Psoas muscle (tissue), 8 donors: ENCODE results near the gene ZNF366. TPM values are rescaled to one million over a fixed set of nuclear protein-coding genes. Genes with fewer than 3 reads are reported as not detected.
"Not testable (repeated sequence)": the region's sequence is repeated elsewhere in the genome, so short reads cannot be mapped to it uniquely, and the experiment has no call there.

ENCODE experiments used
- ATAC-seq, 4 donors: fragments of 200-7000 bp; cut with Tn5 transposase; one replicate each; pipeline ENCODE4 v1.9.1; 2020; ENCODE audit warnings: moderate library complexity in 3 of 4, mild to moderate bottlenecking in 2 of 4
- DNase-seq, 2 donors: peaks; one replicate each; pipeline ENCODE4 v3.0.0-alpha.2; 2020
- H3K27ac ChIP-seq: fragments of 200-600 bp; one replicate; pipeline ENCODE4 v1.8.0; 2022
- H3K27me3 ChIP-seq, 3 donors: fragments of 200-600 bp in 1 of 3; one replicate each; pipeline versions ENCODE4 v1.6.1 to v1.8.0; 2013 to 2022; ENCODE audit warnings: low read length in 2 of 3, mild to moderate bottlenecking in 2 of 3, moderate library complexity in 1 of 3; ENCODE audit not compliant: insufficient read depth in 3 of 3
- H3K36me3 ChIP-seq, 2 donors: fragments of 200-600 bp in 1 of 2; one replicate each; pipeline versions ENCODE4 v1.6.1 to v1.8.0; 2013 to 2022; ENCODE audit warnings: low read depth in 1 of 2, mild to moderate bottlenecking in 1 of 2, moderate library complexity in 1 of 2; ENCODE audit not compliant: insufficient read depth in 1 of 2
- H3K4me1 ChIP-seq: fragments of 200-600 bp; one replicate; pipeline ENCODE4 v1.8.0; 2022
- H3K4me3 ChIP-seq: fragments of 200-600 bp; one replicate; pipeline ENCODE4 v1.8.0; 2022; ENCODE audit warnings: mild to moderate bottlenecking
- H3K9me3 ChIP-seq: fragments of 200-600 bp; one replicate; pipeline ENCODE4 v1.8.0; 2022
- WGBS, 3 donors: extraction: QIAGEN DNeasy Blood & Tissue Kit; methylation state at CpG; one replicate each; pipeline versions ENCODE4 v1.1.6 to v1.1.7; 2013; 5-methylcytosine and 5-hydroxymethylcytosine counted together
- intact Hi-C, 2 donors: fragments of 100-400 bp; cut with DNase I; formaldehyde crosslinking; loops; one replicate each; pipeline versions ENCODE4 v1.11.0 to v1.14.2; 2022
- polyA plus RNA-seq, 3 donors: library from polyadenylated mRNA; stranded (reverse); fragments of 200-250 nt; gene quantifications; one replicate each; pipeline ENCODE4 v1.2.3, GENCODE V29; 2013
- total RNA-seq, 4 donors: library from RNA; stranded (reverse); fragmentation: NEBNext Ultra II Directional in 2 of 4; extraction: Animal tissue kit (Norgen Biotek cat#: 25700) in 2 of 4; gene quantifications; one replicate each; pipeline versions ENCODE4 v1.2.1 to v1.2.4, GENCODE V29; 2021 to 2023
- TF ChIP-seq, protein P1 (sequence below): fragments of 200-600 bp; IDR thresholded peaks from one replicate; pipeline ENCODE4 v1.8.0; 2022; ENCODE audit warnings: antibody characterized with exemption
- donor health status: healthy with polysubstance abuse.
- donor health status: DM: no; HTN: no; CAD: no; lungs with moderate emphysema.
- donor health status: Bipolar disorder and iron deficiency.
- donor health status: healthy.
- donor health status: DM: yes; HTN: yes; CAD: no.
- donor health status: DM: no; HTN: no; CAD: no.
- donor health status: DM: no; HTN: no; CAD: no.
- donor health status: DM: yes; HTN: yes; CAD: no.

The ZNF366 gene
- total and polyA plus RNA-seq, 7 donors, result 1.2 to 6.6 (median 3.4) TPM

DNA sequence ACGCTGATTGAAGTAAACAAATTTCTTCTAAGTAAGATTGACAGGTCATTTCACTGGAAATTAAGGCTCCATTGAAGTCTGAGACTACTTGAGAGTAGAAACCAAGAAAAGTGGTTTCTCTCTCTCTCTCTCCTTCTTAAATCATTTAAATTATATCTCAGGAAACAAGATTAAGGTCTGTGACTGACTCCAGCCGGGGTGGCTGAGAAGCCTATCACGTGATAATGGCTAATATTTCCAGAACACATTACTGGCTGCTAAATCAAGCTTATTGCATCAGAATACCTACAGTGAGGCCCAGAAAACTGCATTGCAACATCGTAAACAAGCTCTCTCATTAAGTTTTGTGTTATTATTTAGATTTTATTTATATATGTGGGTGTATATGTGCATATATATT, 98.6 kb downstream of the ZNF366 start:
- ATAC-seq (peak; percentile 71 to 93 (median 84)), DNase-seq (no peak)

DNA sequence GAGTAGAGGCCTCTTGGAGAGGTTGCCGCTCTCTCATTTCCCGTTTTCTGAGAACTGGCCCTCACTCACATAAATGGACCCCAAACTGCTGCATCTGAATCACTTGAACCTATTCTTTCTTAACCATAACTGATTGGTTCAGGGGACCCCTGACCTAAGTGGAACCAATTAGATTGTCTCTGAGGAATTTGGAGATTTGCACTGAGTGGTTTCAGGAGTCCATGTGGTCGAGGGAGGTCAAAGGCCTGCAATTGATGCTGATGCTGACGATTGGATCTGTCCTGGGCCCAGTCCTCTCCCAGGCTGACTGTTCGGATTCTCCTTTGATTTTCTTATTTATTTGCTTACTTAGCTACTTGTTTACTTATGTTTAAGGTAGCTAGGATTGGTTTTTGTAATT, 99.1 kb downstream of the ZNF366 start:
- Histone ChIP-seq H3K36me3 (no peaks in the 10 kb centered on the region), H3K27me3 (no peaks in the 10 kb centered on the region), H3K27ac (peak overlapping the region; percentile 61), H3K4me3 (no peak overlapping the region), H3K4me1 (peaks cover 11% of the 10 kb centered on the region), H3K9me3 (peaks cover 6% of the 10 kb centered on the region)
- 88 to 92% (median 89%) methylated on average over 5 of the region's 5 CpGs for WGBS, 3 donors
- TF ChIP-seq, protein P1, sequence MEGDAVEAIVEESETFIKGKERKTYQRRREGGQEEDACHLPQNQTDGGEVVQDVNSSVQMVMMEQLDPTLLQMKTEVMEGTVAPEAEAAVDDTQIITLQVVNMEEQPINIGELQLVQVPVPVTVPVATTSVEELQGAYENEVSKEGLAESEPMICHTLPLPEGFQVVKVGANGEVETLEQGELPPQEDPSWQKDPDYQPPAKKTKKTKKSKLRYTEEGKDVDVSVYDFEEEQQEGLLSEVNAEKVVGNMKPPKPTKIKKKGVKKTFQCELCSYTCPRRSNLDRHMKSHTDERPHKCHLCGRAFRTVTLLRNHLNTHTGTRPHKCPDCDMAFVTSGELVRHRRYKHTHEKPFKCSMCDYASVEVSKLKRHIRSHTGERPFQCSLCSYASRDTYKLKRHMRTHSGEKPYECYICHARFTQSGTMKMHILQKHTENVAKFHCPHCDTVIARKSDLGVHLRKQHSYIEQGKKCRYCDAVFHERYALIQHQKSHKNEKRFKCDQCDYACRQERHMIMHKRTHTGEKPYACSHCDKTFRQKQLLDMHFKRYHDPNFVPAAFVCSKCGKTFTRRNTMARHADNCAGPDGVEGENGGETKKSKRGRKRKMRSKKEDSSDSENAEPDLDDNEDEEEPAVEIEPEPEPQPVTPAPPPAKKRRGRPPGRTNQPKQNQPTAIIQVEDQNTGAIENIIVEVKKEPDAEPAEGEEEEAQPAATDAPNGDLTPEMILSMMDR, result no peak
- intact Hi-C loops, result no loop called here
- ATAC-seq, result peak in 1 of 4 donors; percentile 28
- DNase-seq, result no peak

More for the DNA sequence above, 98.6 kb downstream of the ZNF366 start:
- peaks cover 11% of the 10 kb centered on the region for H3K4me1 ChIP-seq
- WGBS, 3 donors, result 29 to 38% (median 33%) methylated on average over 4 of the region's 4 CpGs
- peak overlapping the region; percentile 61 for H3K27ac ChIP-seq
- TF ChIP-seq, protein P1, result no peak
- H3K27me3 ChIP-seq, result no peaks in the 10 kb centered on the region
- no peaks in the 10 kb centered on the region for H3K36me3 ChIP-seq
- intact Hi-C loops, result no loop called here
- H3K9me3 ChIP-seq, result peaks cover 6% of the 10 kb centered on the region
- no peak overlapping the region for H3K4me3 ChIP-seq

GRCh38 chr5:72407541-72407940, 99.7 kb downstream of the ZNF366 start:
- TF ChIP-seq, protein P1, result no peak
- WGBS, 3 donors, result 91 to 98% (median 95%) methylated on average over 2 of the region's 2 CpGs
- H3K27me3 ChIP-seq, result no peaks in the 10 kb centered on the region
- no peaks in the 10 kb centered on the region for H3K36me3 ChIP-seq
- H3K9me3 ChIP-seq, result peaks cover 6% of the 10 kb centered on the region
- peak overlapping the region; percentile 61 for H3K27ac ChIP-seq
- peaks cover 15% of the 10 kb centered on the region for H3K4me1 ChIP-seq
- intact Hi-C loops, result no loop called here
- DNase-seq (no peak), ATAC-seq (peak in 1 of 4 donors; percentile 33)
- no peak overlapping the region for H3K4me3 ChIP-seq

DNA sequence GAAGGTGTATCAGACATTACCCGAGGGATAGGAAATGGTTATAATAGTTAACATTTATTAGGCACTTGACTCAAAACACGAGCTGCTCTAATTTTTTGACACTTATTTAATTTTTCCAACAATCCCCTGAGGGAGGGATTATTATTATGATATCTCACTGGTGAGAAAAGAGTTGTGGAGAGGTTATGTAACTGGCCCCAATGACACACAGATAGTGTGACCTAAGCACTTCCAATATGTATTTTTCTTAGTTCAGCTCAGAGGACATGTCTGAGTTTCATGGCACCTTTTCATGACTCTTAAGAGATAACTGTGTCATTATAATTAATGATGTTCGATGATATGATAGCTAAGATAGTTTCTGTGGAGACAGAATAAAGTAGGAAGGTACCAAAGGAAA, 100.1 kb downstream of the ZNF366 start:
- Histone ChIP-seq H3K36me3 (no peaks in the 10 kb centered on the region), H3K4me3 (no peak overlapping the region), H3K27me3 (no peaks in the 10 kb centered on the region), H3K9me3 (peaks cover 6% of the 10 kb centered on the region), H3K27ac (no peak overlapping the region), H3K4me1 (peaks cover 20% of the 10 kb centered on the region)
- DNase-seq (no peak), ATAC-seq (no peak)
- intact Hi-C loops, result no loop called here
- WGBS, 3 donors, result 85 to 88% (median 86%) methylated on average over 3 of the region's 3 CpGs
- TF ChIP-seq, protein P1, result no peak

GRCh38 chr5:72404771-72405170, 102.4 kb downstream of the ZNF366 start:
- H3K4me3 ChIP-seq, H3K36me3 ChIP-seq, intact Hi-C loops, ATAC-seq, H3K27ac ChIP-seq, H3K27me3 ChIP-seq, DNase-seq: not testable (repeated sequence)
- Histone ChIP-seq H3K4me1 (peaks cover 20% of the 10 kb centered on the region), H3K9me3 (peaks cover 20% of the 10 kb centered on the region)
- WGBS, 3 donors, result 77 to 98% (median 97%) methylated on average over 3 of the region's 3 CpGs
